ENCODE results near the gene ASPSCR1.

Gene ASPSCR1

DNA sequence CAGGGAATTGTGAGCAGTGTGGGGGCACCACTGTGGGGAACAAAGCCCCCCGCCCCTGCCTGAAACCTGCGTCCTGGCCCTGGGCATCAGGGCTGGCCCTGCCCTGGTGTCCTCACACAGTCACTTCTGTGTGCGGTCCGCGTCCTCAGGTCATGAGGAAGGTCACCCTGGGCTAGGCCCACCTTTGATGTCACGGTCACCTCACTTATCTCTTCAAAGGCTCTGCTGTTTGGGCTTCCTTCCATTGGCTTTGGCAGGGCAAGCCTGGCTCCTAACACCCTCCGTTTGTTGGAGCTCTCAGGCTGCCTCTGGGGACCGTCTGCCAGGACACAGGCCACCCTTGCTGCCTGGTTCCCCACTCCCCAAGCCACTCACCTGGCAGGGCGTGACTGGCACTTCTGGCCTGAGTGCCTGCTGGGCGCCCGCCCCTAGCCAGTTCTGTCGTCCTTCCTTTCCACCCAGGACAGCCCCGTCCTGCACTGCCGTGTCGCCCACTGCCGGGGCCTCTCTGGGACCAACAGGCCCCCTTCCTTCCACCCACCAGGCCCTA is 36.4 kb downstream of the ASPSCR1 start:
- no peak for DNase-seq

DNA sequence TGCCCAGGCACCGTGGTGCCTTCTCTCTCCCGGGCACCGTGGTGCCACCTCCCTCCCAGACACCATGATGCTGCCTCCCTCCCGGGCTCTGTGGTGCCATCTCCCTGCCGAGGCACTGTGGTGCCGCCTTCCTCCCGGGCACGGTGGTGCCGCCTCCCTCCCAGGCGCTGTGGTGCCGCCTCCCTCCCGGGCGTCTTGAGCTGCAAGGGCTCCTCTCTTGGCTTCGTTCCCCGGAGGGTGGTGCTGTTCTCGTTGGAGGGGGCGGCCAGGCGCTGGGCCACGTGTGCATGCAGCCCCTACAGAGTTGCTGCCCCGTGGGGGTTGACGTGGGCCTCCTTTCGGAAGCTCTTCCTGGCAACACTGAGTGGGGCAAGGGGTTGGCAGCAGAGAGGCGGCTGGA is 37.0 kb downstream of the ASPSCR1 start:
- no peak for DNase-seq

DNA sequence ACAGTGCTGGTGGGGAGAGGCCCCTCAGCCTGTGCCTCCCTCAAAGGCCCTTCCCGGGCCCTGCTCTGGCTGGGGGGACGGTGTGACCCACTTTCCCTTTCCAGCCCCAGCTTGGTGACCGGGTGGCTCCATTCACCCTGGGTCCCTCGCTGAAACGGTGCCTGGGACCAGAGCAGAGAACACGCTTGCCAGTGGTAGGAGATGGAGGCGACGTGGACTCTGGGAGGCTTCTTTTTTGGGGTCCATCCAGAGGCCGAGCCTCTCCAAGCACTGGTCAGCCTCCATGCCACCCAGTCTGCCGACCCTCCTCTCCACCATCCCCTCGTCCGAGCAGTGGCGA is 37.5 kb downstream of the ASPSCR1 start:
- no peak for DNase-seq

DNA sequence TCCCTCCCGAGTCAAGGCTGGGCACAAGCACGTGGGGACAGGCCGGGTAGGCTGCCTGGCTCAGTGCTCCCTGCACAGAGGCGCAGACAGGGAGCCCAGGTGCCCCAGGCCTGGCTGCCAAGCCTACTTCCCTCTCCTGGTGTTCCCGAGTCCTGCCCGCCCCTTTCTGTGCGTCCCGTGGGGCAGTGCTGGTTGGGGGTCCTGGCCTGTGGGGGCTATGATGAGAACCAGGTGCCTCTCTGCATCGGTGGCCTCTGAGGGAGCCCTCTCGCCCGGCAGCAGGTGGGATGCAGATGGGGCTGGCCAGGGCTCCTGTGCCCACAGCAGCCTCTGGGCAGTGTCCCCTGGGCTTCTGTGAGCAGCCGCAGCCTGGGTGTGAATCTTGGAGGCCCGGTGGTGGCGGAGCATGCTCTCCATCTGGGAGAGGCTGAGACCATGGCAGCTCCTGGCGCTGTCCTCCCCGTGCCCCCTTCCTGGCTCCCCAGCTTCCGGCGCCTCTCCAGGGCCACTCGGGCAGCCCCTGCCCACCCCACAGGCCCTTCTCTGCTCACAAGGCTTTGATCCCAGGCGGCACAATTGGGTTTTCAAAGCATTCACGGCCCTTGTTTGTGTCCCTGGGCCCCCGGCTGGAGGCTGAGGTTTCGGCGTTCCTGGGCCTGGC is 38.0 kb downstream of the ASPSCR1 start:
- no peak for DNase-seq

DNA sequence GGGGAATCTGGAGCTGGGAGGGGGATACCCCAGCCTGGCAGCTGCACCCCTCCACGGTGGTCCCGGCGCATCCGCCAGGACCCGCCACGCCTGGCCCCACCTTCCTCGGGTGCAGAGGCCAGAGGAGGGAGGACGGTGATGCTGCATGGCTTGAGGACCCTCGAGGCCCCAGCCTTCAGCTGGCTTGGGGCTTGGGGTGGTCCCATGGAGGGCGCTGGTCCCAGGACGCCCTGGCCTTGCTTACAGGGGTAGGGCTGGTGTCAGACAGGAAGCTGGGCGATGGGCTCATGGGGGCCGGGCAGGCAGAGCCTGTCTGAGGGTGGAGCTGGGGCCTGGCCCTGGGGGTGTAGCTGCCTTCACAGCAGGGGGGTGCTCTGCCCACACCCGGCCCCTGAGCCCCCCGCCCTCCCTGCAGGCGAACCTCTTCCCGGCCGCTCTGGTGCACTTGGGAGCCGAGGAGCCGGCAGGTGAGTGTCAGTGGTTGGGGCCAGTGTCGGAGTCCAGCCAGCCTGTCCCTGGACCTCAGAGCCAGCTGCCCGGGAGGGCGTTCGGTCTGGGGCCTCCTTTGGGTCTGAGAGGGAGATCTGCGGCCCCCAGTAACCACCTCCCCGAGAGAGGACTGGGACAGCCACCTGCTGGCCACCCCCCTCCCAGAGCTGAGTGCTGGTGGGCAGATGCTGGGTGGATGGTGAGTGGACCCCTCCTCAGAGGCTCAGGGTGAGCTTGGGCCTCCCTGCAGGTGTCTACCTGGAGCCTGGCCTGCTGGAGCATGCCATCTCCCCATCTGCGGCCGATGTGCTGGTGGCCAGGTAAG is 38.8 kb downstream of the ASPSCR1 start:
- DNase-seq, result no peak

DNA sequence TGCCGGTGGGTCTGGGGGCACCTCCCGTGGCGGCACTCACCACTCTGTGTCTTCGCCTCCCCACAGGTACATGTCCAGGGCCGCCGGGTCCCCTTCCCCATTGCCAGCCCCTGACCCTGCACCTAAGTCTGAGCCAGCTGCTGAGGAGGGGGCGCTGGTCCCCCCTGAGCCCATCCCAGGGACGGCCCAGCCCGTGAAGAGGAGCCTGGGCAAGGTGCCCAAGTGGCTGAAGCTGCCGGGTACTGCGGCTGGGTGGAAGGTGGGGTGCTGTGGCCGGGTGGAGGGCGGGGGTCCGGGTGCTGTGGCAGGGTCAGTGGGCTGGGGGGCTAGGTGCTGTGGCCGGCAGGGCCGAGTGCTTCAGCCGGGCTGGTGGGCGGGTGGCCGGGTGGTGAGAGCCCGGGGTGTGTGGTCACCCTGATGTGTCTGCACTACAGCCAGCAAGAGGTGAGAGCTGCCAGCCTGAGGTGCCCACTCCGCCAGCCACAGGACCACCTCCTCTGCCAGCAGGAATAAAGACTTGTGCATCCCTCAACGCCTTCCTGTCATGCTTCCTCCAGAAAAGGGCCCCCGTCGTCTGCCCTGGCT is 39.5 kb downstream of the ASPSCR1 start:
- DNase-seq, result no peak

DNA sequence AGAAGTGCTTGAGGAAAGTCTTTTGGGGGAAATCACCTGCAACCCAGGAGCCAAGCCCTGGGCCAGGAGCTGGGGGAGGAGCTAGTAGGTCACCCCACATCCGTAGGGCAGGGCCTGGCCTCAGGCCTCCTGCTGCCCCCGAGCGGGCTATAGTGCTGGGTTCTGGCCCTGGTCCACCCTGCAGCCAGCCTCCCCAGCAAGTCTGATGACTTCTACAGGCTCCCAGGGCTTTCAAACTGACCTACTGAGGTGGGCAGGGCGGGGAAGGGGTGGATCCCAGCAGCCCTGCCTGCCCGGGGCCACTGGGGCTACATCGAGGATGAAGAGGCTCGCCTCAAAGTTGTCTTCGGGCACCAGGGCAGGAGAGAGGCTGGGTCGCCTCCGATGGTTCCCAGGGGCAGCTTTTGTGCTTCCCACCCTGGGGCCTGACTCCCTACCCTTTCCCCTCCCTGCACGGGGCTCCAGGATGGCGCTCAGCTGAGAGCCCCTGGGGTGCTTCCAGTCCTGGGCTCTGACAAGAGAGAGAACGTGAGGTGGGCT is 40.3 kb downstream of the ASPSCR1 start:
- no peak for DNase-seq

DNA sequence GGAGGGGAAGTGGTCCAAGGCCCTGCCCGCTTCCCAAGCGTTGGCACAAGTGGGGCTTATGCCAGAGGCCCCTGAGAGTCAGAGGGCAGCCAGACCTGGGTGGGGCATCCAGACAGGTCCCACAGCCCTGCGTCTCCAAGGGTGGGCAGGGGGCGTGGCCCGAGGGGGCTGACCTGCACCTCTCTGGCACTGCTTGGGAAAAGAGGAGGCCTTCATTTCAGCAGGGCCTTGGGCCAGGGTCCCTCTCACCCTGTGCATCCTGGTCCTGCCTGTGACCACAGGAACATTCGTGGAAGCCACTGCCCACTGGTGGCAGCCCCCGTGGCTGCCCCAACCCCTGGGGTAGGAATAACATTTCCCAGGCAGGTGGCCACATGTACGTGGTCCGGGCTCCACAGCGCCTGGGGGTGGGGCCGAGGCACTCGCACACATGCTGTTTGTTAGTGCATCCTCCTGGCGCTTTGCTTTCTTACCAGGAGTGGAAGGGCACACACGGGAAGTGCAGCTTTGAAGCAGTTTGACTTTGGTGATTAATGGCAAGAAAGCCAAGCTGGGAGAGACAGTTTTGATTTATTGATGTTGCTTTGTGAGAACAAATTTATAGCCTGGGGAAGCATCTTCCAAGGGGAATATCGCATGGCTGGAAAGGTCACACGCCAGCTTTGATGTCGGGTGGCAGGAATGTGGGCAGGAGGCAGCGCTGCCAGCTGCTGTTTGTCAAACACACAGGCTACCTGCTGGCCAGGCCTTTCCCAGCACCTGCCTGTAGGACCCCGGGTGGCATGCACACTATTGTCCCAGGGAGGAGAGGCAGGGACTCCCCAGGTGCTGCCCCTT is 40.9 kb downstream of the ASPSCR1 start:
- no peak for DNase-seq

DNA sequence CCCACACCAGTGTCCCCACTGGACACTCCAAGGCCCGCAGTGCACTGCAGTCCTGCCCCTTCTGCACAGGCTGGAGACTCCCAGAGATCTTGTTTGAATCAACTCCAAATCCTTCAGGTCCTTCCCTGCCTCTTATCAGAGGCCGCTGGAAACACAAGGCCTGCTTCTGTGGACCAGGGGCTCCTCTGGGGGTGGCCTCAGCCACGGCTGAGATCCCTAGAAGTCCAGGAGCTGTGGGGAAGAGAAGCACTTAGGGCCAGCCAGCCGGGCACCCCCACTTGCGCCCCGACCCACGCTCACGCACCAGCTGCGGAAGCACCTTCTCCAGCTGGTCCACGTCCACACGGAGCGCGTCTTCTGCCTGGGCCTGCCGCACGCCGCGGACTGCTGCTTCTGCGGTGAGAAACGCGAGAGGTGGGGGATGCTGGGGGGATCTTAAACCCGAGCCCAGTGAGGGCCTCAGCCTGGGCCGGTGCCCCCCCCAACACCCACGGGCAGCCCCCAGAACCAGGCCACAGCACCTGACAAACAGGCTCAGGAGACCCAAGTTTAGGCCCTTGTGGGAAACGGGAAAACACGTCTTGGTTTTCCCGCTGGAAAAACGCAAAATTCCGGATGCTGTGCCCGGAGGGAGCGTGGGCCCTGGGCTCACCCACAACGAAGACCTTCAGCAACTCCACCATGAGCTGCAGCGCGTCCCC is 41.7 kb downstream of the ASPSCR1 start:
- DNase-seq, result no peak

DNA sequence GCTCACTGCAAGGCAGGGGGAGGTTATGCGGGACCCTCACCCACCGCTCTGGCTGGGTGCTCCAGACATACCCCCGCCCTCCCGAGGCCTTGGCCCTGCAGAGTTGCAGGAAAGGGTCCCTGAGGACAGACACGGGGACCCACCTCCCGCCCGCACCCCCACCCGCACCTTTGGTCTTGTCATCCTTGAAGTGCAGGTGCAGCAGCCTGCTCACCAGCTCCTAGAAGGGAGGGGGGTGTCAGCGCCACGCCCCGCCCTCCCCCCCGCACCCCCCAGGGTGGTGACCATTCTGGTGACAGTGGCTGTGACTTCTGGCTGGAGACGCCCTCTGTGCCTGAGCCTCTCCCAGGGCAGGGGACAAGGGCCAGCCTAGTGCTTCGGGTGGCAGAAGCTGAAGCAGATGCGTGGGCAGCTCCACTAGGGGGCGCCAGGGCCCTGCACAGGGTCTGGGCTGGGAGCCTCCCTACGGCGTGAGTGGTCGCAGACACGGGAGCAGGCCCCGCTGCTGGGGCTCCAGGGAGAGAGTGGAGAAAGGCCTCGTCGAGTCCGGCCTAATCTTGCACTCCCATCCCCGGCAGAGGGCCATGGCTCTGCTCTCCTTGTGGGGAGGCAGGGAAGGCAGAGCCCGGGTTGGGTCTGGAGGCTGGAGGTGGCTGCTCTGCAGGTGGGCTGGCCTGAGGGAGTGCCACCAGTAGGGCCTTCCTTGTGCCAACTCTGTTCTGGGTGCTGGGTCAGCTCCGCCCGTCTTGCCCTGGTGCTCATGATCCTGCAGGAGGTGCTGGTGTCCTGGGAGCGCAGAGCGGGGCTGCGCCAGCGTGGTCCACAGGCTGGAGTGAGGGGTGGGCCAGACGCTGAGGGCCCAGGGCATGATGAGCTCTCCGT is 42.5 kb downstream of the ASPSCR1 start:
- peak; percentile 51 for DNase-seq

DNA sequence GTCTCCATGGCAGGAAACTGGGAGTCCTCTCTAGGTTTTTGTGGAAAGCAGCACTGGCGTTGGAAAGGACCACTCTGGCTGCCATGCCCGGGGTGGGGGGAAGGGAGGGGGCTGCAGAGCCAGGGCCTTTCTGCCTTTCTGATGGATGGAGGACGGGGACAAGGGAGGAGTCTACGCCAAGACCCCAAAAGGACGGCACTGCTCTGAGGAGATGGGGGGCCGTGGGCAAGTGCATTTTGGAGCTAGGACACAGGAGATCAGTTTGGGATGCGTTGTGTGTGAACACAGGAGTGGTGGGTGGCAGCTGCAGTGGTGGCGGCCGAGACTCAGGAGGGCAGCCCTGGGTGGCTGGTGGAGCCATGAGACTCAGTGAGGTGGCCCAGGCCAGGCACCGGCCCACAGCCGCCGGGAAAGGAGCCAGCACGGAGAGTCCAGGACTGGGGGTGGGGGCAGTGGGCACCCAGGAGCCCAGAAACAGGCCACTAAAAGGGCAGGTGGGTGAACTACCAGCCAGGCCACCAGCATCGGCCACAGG is 43.2 kb downstream of the ASPSCR1 start:
- DNase-seq, result no peak

DNA sequence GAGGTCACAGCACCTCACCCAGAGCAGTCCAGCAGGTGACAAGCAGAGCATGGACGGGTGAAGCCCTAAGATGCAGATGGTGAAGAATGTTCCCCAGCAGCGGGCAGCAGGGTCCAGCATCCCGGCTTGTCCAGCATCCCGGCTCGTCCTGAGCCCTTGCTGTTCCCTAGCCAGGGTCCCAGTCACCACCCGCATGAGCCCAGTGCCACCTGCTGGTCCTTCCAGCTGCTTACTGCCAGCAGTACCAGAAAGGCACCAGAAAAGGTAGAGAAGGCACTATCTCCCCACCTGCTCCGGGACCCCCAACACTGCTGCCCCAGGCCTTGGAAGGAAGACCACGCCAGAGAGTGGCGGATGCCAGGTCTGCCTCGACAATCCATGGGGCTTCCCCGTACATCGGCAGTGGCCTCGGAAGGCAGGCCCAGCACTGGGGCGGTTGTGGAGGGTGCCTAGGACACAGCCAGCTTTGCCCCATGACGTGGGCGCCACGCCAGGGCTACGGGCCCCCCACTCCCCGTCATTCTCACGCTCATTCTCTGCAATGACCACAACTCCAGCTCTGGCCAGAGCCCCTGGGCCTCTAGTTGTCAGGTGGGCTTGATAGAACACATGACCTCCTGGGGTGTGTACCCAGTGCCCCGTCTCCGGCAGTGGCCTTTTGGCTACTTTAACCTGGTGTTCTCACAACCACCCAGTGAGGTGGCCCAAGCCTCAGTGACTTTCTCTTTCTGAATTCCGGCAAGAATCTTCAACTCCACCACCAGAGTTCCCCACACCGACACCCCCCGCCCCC is 43.9 kb downstream of the ASPSCR1 start:
- peak; percentile 54 for DNase-seq

DNA sequence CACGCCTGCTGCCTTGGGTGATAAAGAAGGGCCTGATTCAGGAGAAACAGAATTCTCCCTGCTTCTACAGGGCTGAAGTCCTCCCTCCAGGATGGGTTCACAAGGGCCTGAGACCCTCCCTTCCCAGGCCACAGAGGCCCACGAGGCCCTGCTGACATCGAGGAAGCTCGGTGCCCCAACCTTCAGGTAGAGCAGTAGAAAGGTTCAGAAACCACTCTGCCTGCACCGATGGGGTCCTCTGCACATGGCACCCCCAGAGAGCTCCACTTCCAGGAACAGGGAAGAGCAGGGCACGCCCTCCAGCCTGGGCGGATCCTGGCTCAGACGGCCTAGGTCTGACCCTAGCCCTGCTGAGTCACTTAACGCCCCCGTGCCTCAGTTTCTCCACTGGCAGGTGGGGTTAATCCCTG is 44.5 kb downstream of the ASPSCR1 start:
- DNase-seq, result no peak

DNA sequence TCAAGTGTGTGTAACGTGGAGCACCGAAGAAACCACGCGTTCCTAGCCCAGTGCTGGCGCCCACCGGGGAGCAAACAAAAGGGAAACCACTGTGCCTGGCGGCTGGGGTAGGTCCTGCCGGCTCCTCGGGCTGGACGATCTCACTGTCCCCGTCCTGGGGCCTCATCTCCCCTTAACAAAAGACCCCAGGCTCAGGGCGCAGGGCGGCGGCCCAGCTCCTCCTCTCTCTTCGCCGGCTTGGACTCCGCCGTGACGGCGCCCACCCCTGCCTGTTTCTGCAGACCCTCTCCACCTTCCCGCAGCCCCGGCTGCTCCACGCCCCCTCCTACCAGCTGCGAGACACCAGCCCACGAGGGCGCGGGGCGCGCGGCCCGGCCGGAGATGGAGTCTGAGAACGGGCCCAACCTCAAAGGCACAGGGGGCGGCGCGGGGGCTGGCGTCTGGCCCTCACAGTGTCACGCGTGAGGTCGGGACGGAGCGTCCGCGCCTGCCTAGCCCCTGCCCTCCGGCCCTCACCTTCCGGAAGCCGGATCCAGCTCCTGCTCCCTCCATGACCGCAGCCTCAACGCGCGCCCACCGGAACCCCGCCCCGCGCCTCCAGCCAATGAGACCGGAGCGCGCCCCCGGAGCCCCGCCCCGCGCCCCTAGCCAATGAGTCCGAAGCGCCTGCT is 45.0 kb downstream of the ASPSCR1 start, which contains the start of gene CENPX:
TSS of gene CENPX (minus strand) at position 569 of the 671 bp plus-strand sequence. CDS start at position 552, 17 bp downstream.
- DNase-seq, result no peak

DNA sequence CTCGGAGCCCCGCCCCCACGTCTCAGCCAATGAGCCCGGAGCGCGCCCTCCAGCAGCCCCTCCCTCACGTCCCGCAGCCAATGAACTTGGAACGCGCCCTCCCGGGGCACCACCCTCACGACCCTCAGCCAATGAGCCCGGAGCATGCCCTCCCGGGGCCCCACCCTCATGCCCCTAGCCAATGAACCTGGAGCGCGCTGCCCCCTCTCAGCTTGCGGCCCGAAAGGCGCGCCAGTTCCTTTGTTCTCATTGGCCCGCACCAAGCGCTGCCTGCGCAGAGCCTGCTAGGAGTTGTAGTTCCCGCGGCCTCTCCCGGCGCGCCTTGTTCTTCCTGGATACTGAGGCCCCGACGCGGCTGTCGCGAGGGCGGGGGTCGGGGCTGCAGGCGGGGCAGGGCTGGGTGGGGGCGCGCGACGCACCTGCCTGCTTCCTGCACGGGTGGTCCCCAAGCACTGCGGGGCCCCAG is 45.6 kb downstream of the ASPSCR1 start, which contains the start of gene LRRC45:
TSS of gene LRRC45 (plus strand) at position 325 of the 466 bp plus-strand sequence. CDS start 339 bp downstream, outside the sequence.
- peak; percentile 100 for DNase-seq

DNA sequence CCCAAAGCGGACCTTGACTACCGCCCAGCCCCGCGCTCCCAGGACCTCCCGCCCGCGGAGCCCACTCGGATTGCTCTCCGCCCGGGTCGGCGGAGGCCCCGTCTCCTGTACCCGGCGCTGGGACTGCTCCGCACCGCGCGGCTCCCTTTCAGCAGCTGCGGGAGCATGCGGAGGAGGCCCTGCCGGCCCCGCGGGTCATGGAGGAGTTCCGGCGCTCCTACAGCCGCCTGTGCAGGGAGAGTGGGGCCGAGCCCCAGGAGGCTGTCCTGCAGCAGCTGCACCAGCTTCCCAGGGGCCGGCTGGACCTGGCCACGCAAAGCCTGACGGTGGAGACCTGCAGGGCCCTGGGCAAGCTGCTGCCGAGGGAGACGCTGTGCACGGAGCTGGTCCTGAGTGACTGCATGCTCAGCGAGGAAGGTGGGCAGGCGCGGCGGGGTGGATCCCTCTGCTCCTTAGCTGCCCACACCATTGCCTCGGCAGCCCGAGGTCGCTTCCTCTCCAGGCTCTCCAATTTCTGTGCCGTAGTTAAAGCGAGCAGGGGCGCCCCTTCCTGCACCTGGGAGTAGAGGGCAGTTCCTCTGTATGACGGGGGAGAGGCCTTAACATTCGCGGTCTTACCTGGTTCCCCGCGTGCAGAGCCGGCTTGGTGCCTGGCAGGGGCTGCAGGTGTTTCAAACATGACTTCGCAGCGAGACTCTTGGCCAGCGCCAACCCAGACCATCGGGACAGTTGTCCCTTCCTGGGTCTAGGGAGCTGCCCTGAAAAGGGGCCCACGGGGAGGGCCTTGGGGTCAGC is 46.2 kb downstream of the ASPSCR1 start:
- DNase-seq, result no peak

DNA sequence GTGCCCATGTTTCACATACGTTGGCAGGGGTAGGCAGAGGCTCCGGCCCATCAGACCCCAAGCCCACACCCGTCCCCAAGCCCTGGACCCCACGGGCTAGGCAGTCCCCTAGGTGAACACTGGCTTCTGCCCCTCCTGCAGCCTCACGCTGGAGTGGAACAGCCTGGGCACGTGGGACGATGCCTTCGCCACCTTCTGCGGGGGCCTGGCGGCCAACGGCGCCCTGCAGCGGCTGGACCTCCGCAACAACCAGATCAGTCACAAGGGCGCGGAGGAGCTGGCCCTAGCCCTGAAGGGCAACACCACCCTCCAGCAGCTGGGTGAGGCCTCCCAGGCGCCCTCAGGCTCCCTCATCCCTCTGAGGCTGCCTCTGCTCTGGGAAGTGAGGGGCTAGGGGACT is 47.4 kb downstream of the ASPSCR1 start:
- DNase-seq, result no peak

All from CD4-positive, alpha-beta T cell treated with Interleukin-4 for 4 hours (primary cell).